Vagina (tissue), 2 donors: ENCODE data around the gene PAX7. TPM values are rescaled to one million over a fixed set of nuclear protein-coding genes. Genes with fewer than 3 reads are reported as not detected.

Source experiments
- DNase-seq, 2 donors: peaks; one replicate each; pipeline ENCODE4 v3.0.0-alpha.2; 2017; ENCODE audit errors: extremely low spot score in 2 of 2
- H3K27ac ChIP-seq: fragments of 200-600 bp; sonication (generic); one replicate; pipeline ENCODE4 v1.5.1; 2019
- H3K27me3 ChIP-seq: fragments of 200-600 bp; sonication (generic); one replicate; pipeline ENCODE4 v1.5.1; 2019
- H3K36me3 ChIP-seq, 2 donors: fragments of 200-600 bp; sonication (generic); one replicate each; pipeline ENCODE4 v1.5.1; 2017 to 2019
- H3K4me1 ChIP-seq: fragments of 200-600 bp; sonication (generic); one replicate; pipeline ENCODE4 v1.5.1; 2019
- H3K4me3 ChIP-seq, 2 donors: fragments of 200-600 bp; sonication (generic); 1 replicate in 1 of 2; 2 replicates in 1 of 2; pipeline ENCODE4 v1.5.1; 2016 to 2019
- H3K9me3 ChIP-seq: fragments of 200-600 bp; sonication (generic); one replicate; pipeline ENCODE4 v1.5.1; 2019
- CTCF ChIP-seq, 3 experiments: fragments of 450-650 bp in 2 of 3; fragments of 200-600 bp in 1 of 3; sonication (generic) in 1 of 3; IDR thresholded peaks; one replicate each; pipeline ENCODE4 v1.5.1; 2017 to 2019; ENCODE audit warnings: antibody characterized with exemption in 3 of 3, mild to moderate bottlenecking in 2 of 3, moderate library complexity in 2 of 3
- POLR2A ChIP-seq, 2 donors: fragments of 450-650 bp; IDR thresholded peaks; one replicate each; pipeline ENCODE4 v1.6.1; 2017; ENCODE audit warnings: antibody characterized with exemption in 2 of 2, mild to moderate bottlenecking in 2 of 2, moderate library complexity in 2 of 2
- POLR2AphosphoS5 ChIP-seq, 2 donors: sonication (generic); formaldehyde crosslinking; IDR thresholded peaks; one replicate each; pipeline ENCODE4 v1.9.0; 2017; ENCODE audit warnings: antibody characterized with exemption in 2 of 2, mild to moderate bottlenecking in 2 of 2, low read depth in 1 of 2; ENCODE audit not compliant: insufficient read depth in 1 of 2
- intact Hi-C: fragments of 100-400 bp; cut with DNase I; formaldehyde crosslinking; loops from one replicate; pipeline ENCODE4 v1.15.1; 2023
- total RNA-seq: library from RNA; depleted of rRNA; stranded (reverse); fragments of >200 nt; gene quantifications from one replicate; pipeline ENCODE4 v1.2.3, GENCODE V29; 2016

The PAX7 gene
- total RNA-seq, 1 donor from 2014 or later: not detected

DNA sequence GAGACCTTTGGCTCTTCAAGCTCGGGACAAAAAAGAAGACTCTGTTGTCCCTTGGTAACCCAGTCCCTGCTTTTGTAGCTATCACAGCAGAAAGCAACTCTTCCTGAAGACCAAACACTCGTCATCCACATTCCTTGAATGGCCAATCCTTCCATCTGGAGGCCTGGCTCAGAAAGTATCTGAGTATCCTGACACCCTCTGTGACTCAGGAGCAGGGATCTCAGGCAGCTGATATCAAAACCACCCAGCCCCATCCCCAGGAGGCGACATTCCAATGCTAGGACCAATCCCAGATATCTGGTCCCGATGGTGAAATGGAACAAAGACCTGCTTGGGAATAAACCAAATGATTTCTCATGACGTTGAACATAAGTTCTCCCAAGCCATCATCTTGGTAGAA, 116.3 kb downstream of the PAX7 start:
- Histone ChIP-seq H3K27ac (no peak overlapping the region), H3K4me1 (no peaks in the 10 kb centered on the region), H3K9me3 (no peaks in the 10 kb centered on the region), H3K36me3 (no peaks in the 10 kb centered on the region), H3K27me3 (no peaks in the 10 kb centered on the region), H3K4me3 (no peak overlapping the region)
- TF ChIP-seq POLR2A (IDR thresholded peaks at IDR 0.05) (no peak), CTCF (IDR thresholded peaks at IDR 0.05) (no peak), POLR2AphosphoS5 (IDR thresholded peaks at IDR 0.05; ENCODE audit: insufficient read depth in 1 of 2, low read depth in 1 of 2) (no peak)
- DNase-seq: no peak
- intact Hi-C loops: no loop called here

DNA sequence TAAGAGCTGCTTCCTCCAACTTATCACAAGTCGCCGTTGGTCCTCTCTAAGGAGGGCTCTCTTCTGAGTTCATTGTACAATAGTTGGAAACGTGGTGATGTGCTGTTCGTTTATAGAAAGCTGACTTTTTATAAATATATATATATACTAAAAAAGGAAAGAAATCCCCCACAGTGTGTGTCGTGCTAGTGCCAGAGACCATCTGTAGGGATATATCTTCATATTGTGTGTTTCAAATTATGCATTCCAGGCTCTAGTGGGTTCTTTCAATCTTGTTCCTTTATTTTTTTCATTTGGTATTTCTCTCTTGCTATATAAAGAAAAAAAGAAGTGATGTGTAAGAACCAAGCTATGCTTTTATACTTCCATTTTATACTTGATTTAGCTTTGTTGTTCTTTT, 117.0 kb downstream of the PAX7 start:
- intact Hi-C loops: no loop called here
- DNase-seq: no peak
- Histone ChIP-seq H3K4me1 (no peaks in the 10 kb centered on the region), H3K9me3 (no peaks in the 10 kb centered on the region), H3K4me3 (no peak overlapping the region), H3K27me3 (no peaks in the 10 kb centered on the region), H3K36me3 (no peaks in the 10 kb centered on the region), H3K27ac (no peak overlapping the region)
- TF ChIP-seq CTCF (IDR thresholded peaks at IDR 0.05) (no peak), POLR2AphosphoS5 (IDR thresholded peaks at IDR 0.05; ENCODE audit: insufficient read depth in 1 of 2, low read depth in 1 of 2) (no peak), POLR2A (IDR thresholded peaks at IDR 0.05) (no peak)

DNA sequence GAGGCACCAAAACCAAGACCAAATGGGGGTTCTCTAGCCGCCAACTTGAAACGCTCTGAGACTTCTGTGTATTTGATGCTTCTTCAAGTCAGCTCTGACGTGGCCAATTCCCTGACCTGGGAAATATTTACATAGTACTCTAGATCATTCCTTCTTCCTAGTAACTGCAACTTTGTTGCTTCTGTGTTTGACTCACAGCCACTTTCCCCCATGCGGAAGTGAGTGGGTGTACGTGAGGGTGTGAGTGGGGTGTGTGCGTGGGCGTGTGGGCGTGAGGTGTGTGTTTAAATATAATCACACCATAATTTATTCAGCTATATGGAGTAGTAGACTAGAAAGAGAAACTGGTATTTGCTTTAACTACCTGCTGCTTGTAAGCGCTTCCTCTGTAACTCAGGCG, 117.8 kb downstream of the PAX7 start:
- Histone ChIP-seq H3K4me1 (no peaks in the 10 kb centered on the region), H3K4me3 (no peak overlapping the region), H3K27me3 (no peaks in the 10 kb centered on the region), H3K36me3 (no peaks in the 10 kb centered on the region), H3K27ac (no peak overlapping the region), H3K9me3 (no peaks in the 10 kb centered on the region)
- TF ChIP-seq CTCF (IDR thresholded peaks at IDR 0.05) (no peak), POLR2AphosphoS5 (IDR thresholded peaks at IDR 0.05; ENCODE audit: insufficient read depth in 1 of 2, low read depth in 1 of 2) (no peak), POLR2A (IDR thresholded peaks at IDR 0.05) (no peak)
- intact Hi-C loops: no loop called here
- DNase-seq: no peak

GRCh38 chr1:18749569-18749968, 118.9 kb downstream of the PAX7 start:
- no peak for DNase-seq
- Histone ChIP-seq H3K4me1 (no peaks in the 10 kb centered on the region), H3K27me3 (no peaks in the 10 kb centered on the region), H3K9me3 (no peaks in the 10 kb centered on the region), H3K27ac (no peak overlapping the region), H3K4me3 (no peak overlapping the region), H3K36me3 (no peaks in the 10 kb centered on the region)
- intact Hi-C loops: no loop called here
- TF ChIP-seq POLR2A (IDR thresholded peaks at IDR 0.05): no peak
- no peak for TF ChIP-seq CTCF (IDR thresholded peaks at IDR 0.05)
- TF ChIP-seq POLR2AphosphoS5 (IDR thresholded peaks at IDR 0.05; ENCODE audit: insufficient read depth in 1 of 2, low read depth in 1 of 2): no peak

- TF ChIP-seq POLR2A (IDR thresholded peaks at IDR 0.05) (no peak), POLR2AphosphoS5 (IDR thresholded peaks at IDR 0.05; ENCODE audit: insufficient read depth in 1 of 2, low read depth in 1 of 2) (no peak), CTCF (IDR thresholded peaks at IDR 0.05) (no peak)
- DNase-seq: no peak
- H3K4me3 ChIP-seq: no peak overlapping the region
- no peaks in the 10 kb centered on the region for H3K27me3 ChIP-seq
- intact Hi-C loops: no loop called here
- H3K27ac ChIP-seq: no peak overlapping the region
- H3K4me1 ChIP-seq: no peaks in the 10 kb centered on the region
- H3K36me3 ChIP-seq: no peaks in the 10 kb centered on the region
- H3K9me3 ChIP-seq: no peaks in the 10 kb centered on the region
Observed at GRCh38 chr1:18750600-18750999, 120.0 kb downstream of the PAX7 start.
